Measurements from ENCODE around the gene NRIP1. TPM values are rescaled to one million over a fixed set of nuclear protein-coding genes. Genes with fewer than 3 reads are reported as not detected.

Gene NRIP1
- total RNA-seq, 1 donor from 2014 or later: 7.5 TPM

GRCh38 chr21:15011967-15012366, 52.8 kb downstream of the NRIP1 start:
- intact Hi-C loops (cut with micrococcal nuclease): no loop called here

GRCh38 chr21:15010645-15011044, 54.2 kb downstream of the NRIP1 start:
- intact Hi-C loops (cut with micrococcal nuclease): no loop called here

- intact Hi-C loops (cut with micrococcal nuclease): loop anchor here (5.0 kb wide), 1 partner anchor 42 kb away; no protein-coding TSS in a partner anchor
These were observed 54.9 kb downstream of the NRIP1 start for GRCh38 chr21:15009837-15010363.

- intact Hi-C loops (cut with micrococcal nuclease): loop anchor here (5.0 kb wide), 1 partner anchor 44 kb away; no protein-coding TSS in a partner anchor
These were observed 57.0 kb downstream of the NRIP1 start for GRCh38 chr21:15007716-15008296.

GRCh38 chr21:15006594-15007230, 58.1 kb downstream of the NRIP1 start:
- intact Hi-C loops (cut with micrococcal nuclease): loop anchor here (5.0 kb wide), 1 partner anchor 46 kb away; no protein-coding TSS in a partner anchor

- intact Hi-C loops (cut with micrococcal nuclease): loop anchor here (2.0 to 5.0 kb wide), 2 partner anchors 47 to 59 kb away; partner anchors contain the start of gene NRIP1
These were observed 59.4 kb downstream of the NRIP1 start for GRCh38 chr21:15005391-15005790.

GRCh38 chr21:15004721-15005370, 60.0 kb downstream of the NRIP1 start:
- intact Hi-C loops (cut with micrococcal nuclease): loop anchor here (2.0 to 5.0 kb wide), 2 partner anchors 47 to 60 kb away; partner anchors contain the start of gene NRIP1

- intact Hi-C loops (cut with micrococcal nuclease): loop anchor here (2.0 kb wide), 1 partner anchor 61 kb away; the partner anchor contains the start of gene NRIP1
These were observed 61.2 kb downstream of the NRIP1 start for GRCh38 chr21:15003463-15004135.

- intact Hi-C loops (cut with micrococcal nuclease): no loop called here
These were observed 62.8 kb downstream of the NRIP1 start for GRCh38 chr21:15001857-15002606.

- intact Hi-C loops (cut with micrococcal nuclease): no loop called here
These were observed 63.7 kb downstream of the NRIP1 start for GRCh38 chr21:15001113-15001512.

GRCh38 chr21:15000081-15000480, 64.7 kb downstream of the NRIP1 start:
- intact Hi-C loops (cut with micrococcal nuclease): no loop called here

- intact Hi-C loops (cut with micrococcal nuclease): no loop called here
These were observed 66.0 kb downstream of the NRIP1 start for GRCh38 chr21:14998784-14999183.

GRCh38 chr21:14998336-14998735, 66.5 kb downstream of the NRIP1 start:
- intact Hi-C loops (cut with micrococcal nuclease): no loop called here

GRCh38 chr21:14995695-14996490, 68.9 kb downstream of the NRIP1 start:
- intact Hi-C loops (cut with micrococcal nuclease): no loop called here

GRCh38 chr21:14995226-14995625, 69.6 kb downstream of the NRIP1 start:
- intact Hi-C loops (cut with micrococcal nuclease): no loop called here

GRCh38 chr21:14993115-14993514, 71.7 kb downstream of the NRIP1 start:
- intact Hi-C loops (cut with micrococcal nuclease): no loop called here

- intact Hi-C loops (cut with micrococcal nuclease): no loop called here
These were observed 72.8 kb downstream of the NRIP1 start for GRCh38 chr21:14991957-14992356.

GRCh38 chr21:14989359-14989758, 75.4 kb downstream of the NRIP1 start:
- intact Hi-C loops (cut with micrococcal nuclease): no loop called here

- intact Hi-C loops (cut with micrococcal nuclease): no loop called here
These were observed 76.0 kb downstream of the NRIP1 start for GRCh38 chr21:14988760-14989159.
